ENCODE measurements around the gene UPP2.

UPP2 gene

GRCh38 chr2:158101384-158101926, at the start of gene UPP2:
UPP2 (plus strand) TSS chr2:158101876; CDS start chr2:158102064, 188 bp downstream.
- no peak for DNase-seq (ENCODE audit: low read depth in 2 of 2)

GRCh38 chr2:158052761-158053160, 48.9 kb upstream of the UPP2 start:
- no peak for DNase-seq (ENCODE audit: low read depth in 2 of 2)

- DNase-seq (ENCODE audit: low read depth in 2 of 2): no peak
Measured at GRCh38 chr2:158056875-158057274, 44.8 kb upstream of the UPP2 start.

- DNase-seq (ENCODE audit: low read depth in 2 of 2): no peak
Measured at GRCh38 chr2:158060160-158060834, 41.4 kb upstream of the UPP2 start.

GRCh38 chr2:158060835-158061435, 40.7 kb upstream of the UPP2 start:
- DNase-seq (ENCODE audit: low read depth in 2 of 2): no peak

GRCh38 chr2:158061763-158062162, 39.9 kb upstream of the UPP2 start:
- no peak for DNase-seq (ENCODE audit: low read depth in 2 of 2)

- DNase-seq (ENCODE audit: low read depth in 2 of 2): no peak
Measured at GRCh38 chr2:158066046-158066713, 35.5 kb upstream of the UPP2 start.

GRCh38 chr2:158071018-158071417, 30.7 kb upstream of the UPP2 start:
- no peak for DNase-seq (ENCODE audit: low read depth in 2 of 2)

GRCh38 chr2:158072361-158072760, 29.3 kb upstream of the UPP2 start:
- DNase-seq (ENCODE audit: low read depth in 2 of 2): no peak

GRCh38 chr2:158079672-158080071, 22.0 kb upstream of the UPP2 start:
- DNase-seq (ENCODE audit: low read depth in 2 of 2): no peak

GRCh38 chr2:158088093-158088492, 13.6 kb upstream of the UPP2 start:
- no peak for DNase-seq (ENCODE audit: low read depth in 2 of 2)

- DNase-seq (ENCODE audit: low read depth in 2 of 2): no peak
Measured at GRCh38 chr2:158089322-158089721, 12.4 kb upstream of the UPP2 start.

GRCh38 chr2:158091647-158092046, 10.0 kb upstream of the UPP2 start:
- no peak for DNase-seq (ENCODE audit: low read depth in 2 of 2)

- no peak for DNase-seq (ENCODE audit: low read depth in 2 of 2)
Measured at GRCh38 chr2:158094487-158095092, 7.1 kb upstream of the UPP2 start.

- DNase-seq (ENCODE audit: low read depth in 2 of 2): no peak
Measured at GRCh38 chr2:158095269-158095668, 6.4 kb upstream of the UPP2 start.

- DNase-seq (ENCODE audit: low read depth in 2 of 2): no peak
Measured at GRCh38 chr2:158095912-158096311, 5.8 kb upstream of the UPP2 start.

GRCh38 chr2:158097481-158097880, 4.2 kb upstream of the UPP2 start:
- DNase-seq (ENCODE audit: low read depth in 2 of 2): no peak

- no peak for DNase-seq (ENCODE audit: low read depth in 2 of 2)
Measured at GRCh38 chr2:158098178-158098577, 3.5 kb upstream of the UPP2 start.

GRCh38 chr2:158099716-158100115, 2.0 kb upstream of the UPP2 start:
- no peak for DNase-seq (ENCODE audit: low read depth in 2 of 2)

- no peak for DNase-seq (ENCODE audit: low read depth in 2 of 2)
Measured at GRCh38 chr2:158100411-158100810, 1.3 kb upstream of the UPP2 start.

- DNase-seq (ENCODE audit: low read depth in 2 of 2): no peak
Measured at GRCh38 chr2:158102446-158102845, 770 bp downstream of the UPP2 start.

GRCh38 chr2:158103411-158104012, 1.8 kb downstream of the UPP2 start:
- no peak for DNase-seq (ENCODE audit: low read depth in 2 of 2)
